WTC11 (cell line): Measurements from ENCODE around the gene DTD1.

ENCODE experiments used
- ATF2 ChIP-seq: sonication (generic); formaldehyde crosslinking; IDR thresholded peaks from 2 replicates; pipeline ENCODE4 v1.8.1; 2022; ENCODE audit warnings: low read depth, missing genetic modification reagents, borderline replicate concordance
- CREB1 ChIP-seq: sonication (generic); formaldehyde crosslinking; IDR thresholded peaks from 2 replicates; pipeline ENCODE4 v1.8.0; 2023; ENCODE audit warnings: mild to moderate bottlenecking, missing genetic modification reagents
- ELF4 ChIP-seq: sonication (generic); formaldehyde crosslinking; IDR thresholded peaks from 2 replicates; pipeline ENCODE4 v1.8.1; 2022; ENCODE audit warnings: low read depth, mild to moderate bottlenecking, moderate library complexity, missing genetic modification reagents
- HMGXB4 ChIP-seq: sonication (generic); formaldehyde crosslinking; IDR thresholded peaks from 2 replicates; pipeline ENCODE4 v1.8.1; 2023; ENCODE audit warnings: mild to moderate bottlenecking, moderate library complexity, missing genetic modification reagents
- SP1 ChIP-seq: sonication (generic); formaldehyde crosslinking; conservative IDR thresholded peaks from 2 replicates; pipeline ENCODE4 v1.8.1; 2022; ENCODE audit warnings: missing genetic modification reagents
- ZBTB43 ChIP-seq: sonication (generic); formaldehyde crosslinking; IDR thresholded peaks from 2 replicates; pipeline ENCODE4 v1.8.1; 2023; ENCODE audit warnings: mild to moderate bottlenecking, missing genetic modification reagents
- ZNF121 ChIP-seq: sonication (generic); formaldehyde crosslinking; IDR thresholded peaks from 2 replicates; pipeline ENCODE4 v1.8.0; 2023; ENCODE audit warnings: missing genetic modification reagents
- ZNF423 ChIP-seq: fragments of 250-450 bp; sonication (Bioruptor Pico); IDR thresholded peaks from 2 replicates; pipeline ENCODE4 v2.1.2; 2022; ENCODE audit warnings: mild to moderate bottlenecking, moderate library complexity
- TF ChIP-seq, protein P1 (sequence below): fragments of 200-600 bp; IDR thresholded peaks from 2 replicates; pipeline ENCODE4 v1.8.0; 2022; ENCODE audit warnings: antibody characterized with exemption
- TF ChIP-seq, protein P2 (sequence below): sonication (generic); formaldehyde crosslinking; IDR thresholded peaks from 2 replicates; pipeline ENCODE4 v1.8.1; 2022; ENCODE audit warnings: low read depth, mild to moderate bottlenecking, moderate library complexity, missing genetic modification reagents, borderline replicate concordance

DNA sequence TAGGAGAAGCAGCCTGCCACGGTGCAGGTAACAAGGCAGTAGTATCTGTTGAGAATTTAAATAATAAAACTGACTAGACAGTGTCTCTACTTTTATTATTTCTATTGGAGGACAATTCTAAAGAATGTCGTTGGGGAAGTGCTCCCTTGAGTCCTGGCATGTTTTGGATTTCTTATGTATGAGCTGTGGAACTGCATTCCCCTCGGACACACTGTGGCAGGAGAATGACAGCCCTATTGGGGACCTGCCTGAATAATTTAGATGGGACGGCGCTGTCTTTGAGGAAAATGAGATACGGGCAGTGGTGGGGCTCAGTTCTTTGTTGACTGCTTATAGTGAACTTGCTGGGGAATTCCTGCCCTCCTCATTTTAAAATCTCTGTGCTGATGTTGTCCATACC is 223.3 kb downstream of the DTD1 start:
- TF ChIP-seq, protein P1, sequence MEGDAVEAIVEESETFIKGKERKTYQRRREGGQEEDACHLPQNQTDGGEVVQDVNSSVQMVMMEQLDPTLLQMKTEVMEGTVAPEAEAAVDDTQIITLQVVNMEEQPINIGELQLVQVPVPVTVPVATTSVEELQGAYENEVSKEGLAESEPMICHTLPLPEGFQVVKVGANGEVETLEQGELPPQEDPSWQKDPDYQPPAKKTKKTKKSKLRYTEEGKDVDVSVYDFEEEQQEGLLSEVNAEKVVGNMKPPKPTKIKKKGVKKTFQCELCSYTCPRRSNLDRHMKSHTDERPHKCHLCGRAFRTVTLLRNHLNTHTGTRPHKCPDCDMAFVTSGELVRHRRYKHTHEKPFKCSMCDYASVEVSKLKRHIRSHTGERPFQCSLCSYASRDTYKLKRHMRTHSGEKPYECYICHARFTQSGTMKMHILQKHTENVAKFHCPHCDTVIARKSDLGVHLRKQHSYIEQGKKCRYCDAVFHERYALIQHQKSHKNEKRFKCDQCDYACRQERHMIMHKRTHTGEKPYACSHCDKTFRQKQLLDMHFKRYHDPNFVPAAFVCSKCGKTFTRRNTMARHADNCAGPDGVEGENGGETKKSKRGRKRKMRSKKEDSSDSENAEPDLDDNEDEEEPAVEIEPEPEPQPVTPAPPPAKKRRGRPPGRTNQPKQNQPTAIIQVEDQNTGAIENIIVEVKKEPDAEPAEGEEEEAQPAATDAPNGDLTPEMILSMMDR = no peak
- TF ChIP-seq ZBTB43 = no peak
- no peak for TF ChIP-seq ATF2
- TF ChIP-seq SP1 (CRISPR knock-in tag) = no peak
- no peak for TF ChIP-seq ZNF121 (CRISPR knock-in tag)
- no peak for TF ChIP-seq ZNF423 (CRISPR knock-in tag)
- no peak for TF ChIP-seq HMGXB4 (CRISPR knock-in tag)
- TF ChIP-seq, protein P2, sequence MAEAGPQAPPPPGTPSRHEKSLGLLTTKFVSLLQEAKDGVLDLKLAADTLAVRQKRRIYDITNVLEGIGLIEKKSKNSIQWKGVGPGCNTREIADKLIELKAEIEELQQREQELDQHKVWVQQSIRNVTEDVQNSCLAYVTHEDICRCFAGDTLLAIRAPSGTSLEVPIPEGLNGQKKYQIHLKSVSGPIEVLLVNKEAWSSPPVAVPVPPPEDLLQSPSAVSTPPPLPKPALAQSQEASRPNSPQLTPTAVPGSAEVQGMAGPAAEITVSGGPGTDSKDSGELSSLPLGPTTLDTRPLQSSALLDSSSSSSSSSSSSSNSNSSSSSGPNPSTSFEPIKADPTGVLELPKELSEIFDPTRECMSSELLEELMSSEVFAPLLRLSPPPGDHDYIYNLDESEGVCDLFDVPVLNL = no peak
- TF ChIP-seq ELF4 (CRISPR knock-in tag) = no peak
- TF ChIP-seq CREB1 (CRISPR knock-in tag) = no peak
